Epithelial cell of esophagus (primary cell): ENCODE measurements around the gene PLBD1.

ENCODE experiments used
- DNase-seq: peaks from one replicate; pipeline ENCODE4 v3.0.0; 2010; ENCODE audit warnings: low read depth
- H3K4me3 ChIP-seq: 2 replicates; pipeline ENCODE4 v1.5.1; 2011; ENCODE audit warnings: mild to moderate bottlenecking, low read length, control low read depth
- TF ChIP-seq, protein P1 (sequence below): IDR thresholded peaks from 2 replicates; pipeline ENCODE4 v1.5.1; 2011; ENCODE audit warnings: low read depth, mild to moderate bottlenecking, low read length, control low read depth, inconsistent platforms; ENCODE audit not compliant: insufficient read depth; ENCODE audit errors: missing control alignments

The PLBD1 gene

DNA sequence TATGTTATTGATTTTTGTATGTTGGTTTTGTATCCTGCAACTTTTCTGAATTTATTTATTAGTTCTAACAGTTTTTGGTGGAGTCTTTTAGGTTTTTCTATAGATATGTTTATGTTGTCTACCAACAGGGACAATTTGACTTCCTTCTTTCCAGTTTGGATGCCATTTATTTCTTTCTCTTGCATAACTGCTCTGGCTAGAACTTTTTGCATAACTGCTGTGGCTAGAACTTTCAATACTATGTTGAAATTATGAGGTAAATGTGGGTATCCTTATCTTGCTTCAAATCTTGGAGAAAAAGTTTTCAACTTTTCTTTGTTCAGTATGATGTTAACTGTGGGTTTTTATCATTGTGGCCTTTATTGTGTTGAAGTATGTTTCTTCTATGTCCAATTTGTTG, 39.9 kb upstream of the PLBD1 start:
- DNase-seq: no peak
- H3K4me3 ChIP-seq: no peak overlapping the region
- TF ChIP-seq, protein P1, sequence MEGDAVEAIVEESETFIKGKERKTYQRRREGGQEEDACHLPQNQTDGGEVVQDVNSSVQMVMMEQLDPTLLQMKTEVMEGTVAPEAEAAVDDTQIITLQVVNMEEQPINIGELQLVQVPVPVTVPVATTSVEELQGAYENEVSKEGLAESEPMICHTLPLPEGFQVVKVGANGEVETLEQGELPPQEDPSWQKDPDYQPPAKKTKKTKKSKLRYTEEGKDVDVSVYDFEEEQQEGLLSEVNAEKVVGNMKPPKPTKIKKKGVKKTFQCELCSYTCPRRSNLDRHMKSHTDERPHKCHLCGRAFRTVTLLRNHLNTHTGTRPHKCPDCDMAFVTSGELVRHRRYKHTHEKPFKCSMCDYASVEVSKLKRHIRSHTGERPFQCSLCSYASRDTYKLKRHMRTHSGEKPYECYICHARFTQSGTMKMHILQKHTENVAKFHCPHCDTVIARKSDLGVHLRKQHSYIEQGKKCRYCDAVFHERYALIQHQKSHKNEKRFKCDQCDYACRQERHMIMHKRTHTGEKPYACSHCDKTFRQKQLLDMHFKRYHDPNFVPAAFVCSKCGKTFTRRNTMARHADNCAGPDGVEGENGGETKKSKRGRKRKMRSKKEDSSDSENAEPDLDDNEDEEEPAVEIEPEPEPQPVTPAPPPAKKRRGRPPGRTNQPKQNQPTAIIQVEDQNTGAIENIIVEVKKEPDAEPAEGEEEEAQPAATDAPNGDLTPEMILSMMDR: no peak

DNA sequence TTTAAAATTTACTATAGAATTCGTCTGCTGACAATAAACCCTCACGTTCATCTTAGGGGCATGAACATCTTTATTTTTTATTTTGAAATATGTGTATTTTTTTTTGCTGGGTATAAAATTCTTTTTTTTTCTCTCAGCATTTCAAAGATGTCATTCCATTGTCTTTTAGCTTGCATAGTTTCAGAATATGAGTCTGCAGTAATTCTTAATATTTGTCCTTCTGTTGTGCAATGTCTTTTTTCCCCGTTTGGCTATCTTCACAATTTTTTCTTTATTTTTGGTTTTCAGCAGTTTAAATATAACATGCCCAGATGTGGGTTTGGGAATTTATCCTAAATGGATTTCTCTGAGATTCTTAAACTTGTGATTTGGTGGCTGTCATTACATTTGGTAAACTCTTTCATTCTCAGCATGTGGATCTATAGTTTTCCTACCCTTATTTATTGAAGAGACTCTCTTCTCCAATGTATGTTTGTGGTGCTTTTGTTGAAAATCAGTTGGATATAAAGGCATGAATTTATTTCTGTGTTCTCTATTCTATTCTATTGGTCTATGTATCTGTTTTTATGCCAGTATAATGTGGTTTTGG, 37.8 kb upstream of the PLBD1 start:
- no peak overlapping the region for H3K4me3 ChIP-seq
- TF ChIP-seq, protein P1: no peak
- no peak for DNase-seq

GRCh38 chr12:14601692-14602478, 34.2 kb upstream of the PLBD1 start:
- TF ChIP-seq, protein P1: no peak
- no peak overlapping the region for H3K4me3 ChIP-seq
- DNase-seq: no peak

DNA sequence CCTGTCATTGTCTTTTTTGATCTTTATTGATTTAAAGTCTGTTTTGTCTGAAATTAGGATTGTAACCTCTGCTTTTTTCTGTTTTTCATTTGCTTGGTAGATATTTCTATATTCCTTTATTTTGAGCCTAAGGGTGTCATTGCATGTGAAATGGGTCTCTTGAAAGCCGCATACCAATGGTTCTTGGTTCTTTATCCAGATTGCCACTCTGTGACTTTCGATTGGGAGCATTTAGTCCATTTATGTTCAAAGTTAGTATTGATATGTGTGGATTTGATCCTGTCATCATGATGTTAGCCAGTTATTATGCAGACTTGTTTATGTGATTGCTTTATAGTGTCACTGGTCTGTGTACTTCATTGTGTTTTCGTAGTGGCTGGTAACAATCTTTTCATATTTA, 29.8 kb upstream of the PLBD1 start:
- H3K4me3 ChIP-seq: no peak overlapping the region
- TF ChIP-seq, protein P1: no peak
- DNase-seq: no peak

GRCh38 chr12:14591719-14592118, 24.0 kb upstream of the PLBD1 start:
- TF ChIP-seq, protein P1: no peak
- no peak for DNase-seq
- H3K4me3 ChIP-seq: no peak overlapping the region

DNA sequence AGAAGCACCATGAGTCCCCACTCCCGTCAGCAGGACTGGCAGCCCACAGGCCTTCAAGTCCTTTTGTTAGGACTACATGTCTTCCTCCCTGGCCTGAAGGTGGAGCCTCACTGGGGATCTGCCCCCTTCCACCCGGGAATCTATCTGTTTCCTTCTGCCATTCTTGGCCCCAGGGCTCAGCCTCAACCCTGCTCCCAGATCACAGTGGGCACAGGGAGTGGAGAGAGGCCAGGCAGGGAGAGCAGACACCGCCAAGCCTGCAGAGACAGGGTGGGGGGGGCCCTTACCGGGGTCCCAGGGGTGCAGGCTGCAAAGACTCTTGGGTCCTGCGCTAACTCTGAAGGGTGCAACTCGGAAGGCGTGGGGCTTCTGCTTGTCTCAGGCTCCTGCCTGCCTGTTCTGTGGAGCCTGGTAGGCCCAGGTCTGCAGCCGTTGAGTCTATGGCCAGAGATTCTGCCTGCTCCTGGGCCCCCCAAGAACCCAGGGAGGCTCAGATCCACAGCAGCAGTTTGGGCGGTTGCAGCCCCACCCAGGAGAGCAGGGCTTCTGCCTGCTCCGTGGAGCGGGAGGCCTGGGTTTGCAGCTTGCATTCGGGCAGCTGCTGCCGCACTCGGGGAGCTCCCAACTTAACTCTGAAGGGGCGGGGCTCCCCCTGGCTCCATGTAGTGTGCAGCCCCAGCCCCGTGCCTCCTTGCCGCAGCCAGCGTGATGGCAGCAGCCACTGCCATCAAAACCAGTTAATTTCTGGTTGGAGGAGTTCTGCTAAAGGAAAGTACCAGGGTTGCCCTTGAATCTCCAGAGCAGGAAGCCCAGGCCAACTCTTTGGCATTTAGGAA, 21.7 kb upstream of the PLBD1 start:
- no peak overlapping the region for H3K4me3 ChIP-seq
- no peak for DNase-seq
- TF ChIP-seq, protein P1: no peak
